HG03342 (cell line): ENCODE results near the gene PHLDA1.

ENCODE experiments used
- ATAC-seq: cut with Tn5 transposase; IDR thresholded peaks from one replicate; pipeline ENCODE4 v1.9.1; 2021; ENCODE audit warnings: mild to moderate bottlenecking, moderate library complexity; ENCODE audit not compliant: unreplicated experiment

Gene PHLDA1

GRCh38 chr12:76031414-76032042, at the start of gene PHLDA1:
TSS of gene PHLDA1 (minus strand) at chr12:76031776.
- peak; percentile 80 for ATAC-seq

GRCh38 chr12:76080729-76081415, 49.3 kb upstream of the PHLDA1 start:
- ATAC-seq, result no peak

GRCh38 chr12:76080017-76080728, 48.6 kb upstream of the PHLDA1 start:
- no peak for ATAC-seq

GRCh38 chr12:76078748-76079147, 47.2 kb upstream of the PHLDA1 start:
- no peak for ATAC-seq

DNA sequence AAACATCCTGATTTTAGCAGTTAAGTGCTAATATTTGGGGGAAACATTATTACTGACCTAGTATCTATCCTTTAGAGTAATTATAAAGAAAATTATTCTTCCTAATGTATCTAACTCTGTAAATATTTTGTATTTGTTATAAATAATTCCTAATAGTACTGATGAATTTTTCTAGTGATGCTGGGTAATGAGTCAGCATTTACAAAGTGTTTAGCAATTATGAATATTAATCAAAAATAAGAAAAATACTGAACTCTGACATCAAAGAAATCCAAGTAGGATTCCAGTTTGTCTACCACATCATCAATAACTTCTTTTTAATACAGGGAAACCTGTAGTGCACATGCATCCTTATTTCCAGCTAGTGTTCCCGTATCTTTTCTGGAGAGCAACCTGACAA, 43.9 kb upstream of the PHLDA1 start:
- ATAC-seq, result no peak

GRCh38 chr12:76074701-76075336, 43.2 kb upstream of the PHLDA1 start:
- no peak for ATAC-seq

DNA sequence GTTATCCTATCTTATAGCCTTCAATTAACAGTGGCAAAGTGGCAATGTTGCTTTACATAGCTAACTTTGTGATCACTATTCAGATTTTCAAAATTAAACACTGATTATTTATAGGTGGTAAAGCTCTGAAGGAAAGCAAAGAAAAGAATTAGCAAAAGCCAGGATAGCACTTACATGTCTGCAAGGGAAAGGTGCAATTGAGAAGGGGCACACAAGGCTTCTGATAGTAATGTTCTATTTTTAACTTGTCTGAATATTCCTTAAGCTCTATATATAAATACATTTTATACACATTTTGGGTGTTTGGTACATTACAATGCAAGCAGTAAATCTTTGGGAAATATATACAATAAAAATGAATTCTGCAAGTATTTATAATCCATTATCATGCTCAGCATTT, 42.0 kb upstream of the PHLDA1 start:
- ATAC-seq, result no peak

GRCh38 chr12:76072568-76072967, 41.0 kb upstream of the PHLDA1 start:
- ATAC-seq, result no peak

DNA sequence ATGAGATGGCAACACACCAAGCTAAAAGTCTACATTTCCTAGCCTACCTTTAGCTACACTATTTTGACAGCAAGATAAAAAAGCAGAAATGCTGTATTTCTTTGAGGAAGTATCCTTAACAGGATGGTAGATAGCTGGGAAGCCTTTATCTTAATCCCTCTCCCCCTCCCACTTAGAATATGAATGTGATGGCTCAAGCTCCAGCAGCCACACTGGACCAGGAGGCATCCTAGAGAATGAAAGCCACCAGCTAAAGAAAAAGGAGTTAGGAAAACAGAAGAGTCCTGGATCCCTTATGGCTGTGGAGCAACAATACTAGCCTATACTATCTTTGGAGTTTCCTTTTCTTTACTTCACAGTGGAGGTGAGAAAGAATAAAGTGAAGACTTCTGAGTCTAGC, 37.8 kb upstream of the PHLDA1 start:
- ATAC-seq, result no peak

GRCh38 chr12:76065917-76066316, 34.3 kb upstream of the PHLDA1 start:
- no peak for ATAC-seq

GRCh38 chr12:76064904-76065303, 33.3 kb upstream of the PHLDA1 start:
- ATAC-seq, result no peak

DNA sequence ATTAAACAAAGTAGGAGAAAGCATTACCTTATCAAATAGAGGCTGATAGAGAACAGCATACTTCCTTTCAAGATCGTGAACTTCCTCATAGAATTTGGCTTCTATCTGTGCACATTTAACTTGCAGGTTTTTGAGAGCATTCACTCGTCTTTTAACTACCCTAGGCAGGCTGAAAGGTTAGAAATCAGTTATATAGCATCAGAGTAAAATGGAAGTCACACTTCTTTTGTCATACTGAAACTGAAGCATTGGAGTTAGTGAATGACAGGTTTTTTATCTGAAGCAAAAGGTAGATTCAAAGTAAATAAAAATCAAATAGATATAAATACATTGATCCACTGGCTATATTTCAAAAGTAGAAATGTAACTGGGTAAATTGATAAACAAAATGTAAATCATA, 28.5 kb upstream of the PHLDA1 start:
- no peak for ATAC-seq

DNA sequence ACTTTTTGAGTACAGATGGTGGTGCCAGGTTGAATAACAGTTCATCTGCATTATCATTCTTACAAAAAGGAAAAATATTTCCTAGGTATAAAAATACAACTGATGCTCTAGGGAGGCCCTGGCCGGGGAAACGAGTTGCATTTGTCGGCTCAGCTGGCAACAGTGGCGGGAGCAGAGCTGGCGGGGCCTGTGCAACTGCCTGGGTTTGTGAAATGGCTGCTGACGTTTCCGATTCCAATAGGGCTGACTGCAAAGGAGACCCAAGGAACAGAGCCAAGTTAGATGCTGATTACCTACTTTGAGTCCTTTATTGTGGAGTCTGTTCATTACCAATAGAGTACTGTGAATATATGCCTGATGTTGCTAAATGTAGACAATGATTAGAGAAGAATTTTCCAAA, 25.8 kb upstream of the PHLDA1 start:
- no peak for ATAC-seq

DNA sequence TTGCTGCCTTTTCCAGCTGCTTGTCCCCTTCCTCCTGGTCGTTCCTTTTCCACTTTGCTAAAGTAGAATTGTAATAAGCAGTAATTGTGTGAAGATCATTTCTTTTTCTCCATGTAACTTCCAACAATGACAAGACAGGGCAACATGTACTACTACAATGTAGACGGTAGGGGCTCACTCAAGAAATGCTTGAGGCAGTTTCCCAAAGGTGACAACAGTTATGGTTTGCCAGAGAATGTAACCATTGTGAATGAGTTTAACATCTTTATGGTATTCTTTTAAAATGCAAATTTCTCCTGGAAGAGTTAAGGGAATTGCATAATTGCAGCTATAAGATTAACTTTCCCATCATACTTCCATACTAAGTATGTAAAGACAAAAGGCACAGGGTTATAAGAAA, 23.8 kb upstream of the PHLDA1 start:
- ATAC-seq, result no peak

- no peak for ATAC-seq
Measured at GRCh38 chr12:76049575-76050251, 18.1 kb upstream of the PHLDA1 start.

- ATAC-seq, result no peak
Measured at GRCh38 chr12:76047742-76048141, 16.2 kb upstream of the PHLDA1 start.

GRCh38 chr12:76047060-76047459, 15.5 kb upstream of the PHLDA1 start:
- no peak for ATAC-seq

DNA sequence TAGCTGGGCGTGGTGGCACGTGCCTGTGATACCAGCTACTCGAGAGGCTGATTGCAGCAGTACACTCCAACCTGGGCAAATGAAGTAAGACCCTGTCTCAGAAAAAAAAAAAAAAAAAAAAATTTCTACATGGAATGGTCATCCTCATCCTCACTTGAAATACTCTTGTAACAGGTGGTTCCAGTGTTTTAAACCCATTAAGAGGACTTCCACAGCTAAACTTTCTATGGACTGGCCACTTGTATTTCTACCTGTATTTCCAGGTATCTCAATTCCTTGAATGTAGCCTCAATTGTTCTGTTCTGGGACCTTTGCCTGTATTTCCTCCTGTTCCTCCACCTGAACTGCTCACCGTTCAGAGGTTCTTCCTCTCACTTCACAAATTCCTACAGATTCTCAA, 11.8 kb upstream of the PHLDA1 start:
- no peak for ATAC-seq

DNA sequence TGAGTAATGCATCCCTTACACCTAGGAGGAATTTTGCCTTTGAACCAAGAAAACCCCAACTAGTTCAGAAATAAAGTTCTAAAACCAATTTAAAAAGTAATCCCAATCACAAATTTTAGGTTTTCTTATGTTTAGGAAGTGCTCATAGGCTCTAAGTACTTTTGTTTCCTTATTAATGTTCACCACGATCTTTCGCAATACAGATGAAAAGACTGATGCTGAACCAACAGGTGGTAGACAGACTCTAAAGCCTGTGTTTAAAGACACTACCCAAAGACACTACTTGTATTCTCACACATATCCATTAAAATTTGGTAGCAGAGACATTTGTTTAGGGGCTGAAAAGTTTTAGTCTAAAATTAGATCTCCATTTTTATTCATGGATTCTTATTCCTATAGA, 10.6 kb upstream of the PHLDA1 start:
- ATAC-seq, result no peak

GRCh38 chr12:76041406-76041805, 9.8 kb upstream of the PHLDA1 start:
- ATAC-seq, result no peak

GRCh38 chr12:76040461-76040860, 8.9 kb upstream of the PHLDA1 start:
- ATAC-seq, result no peak
